ENCODE data around the gene SF3B2.
A peak's percentile ranks its signal among the peaks of the same experiment; 100 is the strongest.
"Not testable (repeated sequence)": the region's sequence is repeated elsewhere in the genome, so short reads cannot be mapped to it uniquely, and the experiment has no call there.

SF3B2 gene

DNA sequence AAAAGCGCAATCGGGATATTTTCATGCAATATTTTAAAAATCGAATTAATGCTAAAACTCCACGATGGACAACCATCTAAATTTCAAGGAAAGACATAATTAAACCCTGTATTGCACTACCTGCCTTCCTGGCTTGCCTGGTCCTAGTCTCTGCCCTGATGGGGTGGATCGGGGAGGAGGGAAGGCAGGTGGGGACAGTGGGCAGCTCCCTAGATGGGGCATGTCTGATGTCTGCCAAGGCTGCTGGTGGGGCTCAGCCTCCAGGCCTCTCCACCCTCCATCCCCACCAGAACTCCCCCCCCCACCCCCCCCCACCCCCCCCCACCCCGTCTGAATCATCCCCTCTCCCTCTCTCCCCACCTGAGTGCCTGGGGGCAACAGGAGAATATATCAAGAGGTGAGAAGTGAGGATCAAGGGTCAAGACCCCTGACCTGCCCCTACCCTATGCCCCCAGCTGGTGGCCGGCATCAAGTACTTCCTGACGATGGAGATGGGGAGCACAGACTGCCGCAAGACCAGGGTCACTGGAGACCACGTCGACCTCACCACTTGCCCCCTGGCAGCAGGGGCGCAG is 39.7 kb upstream of the SF3B2 start:
- no peaks in the 10 kb centered on the region for H3K9me3 Mint-ChIP-seq
- H3K4me1 Mint-ChIP-seq, result peaks cover 0 to 11% of the 10 kb centered on the region in 2 donors
- ATAC-seq (replicated peaks) (no peak), DNase-seq (no peak)
- H3K27ac Mint-ChIP-seq, result no peak overlapping the region
- no peaks in the 10 kb centered on the region for H3K36me3 Mint-ChIP-seq
- H3K4me3 Mint-ChIP-seq, result peak overlapping the region in 1 of 2 donors; percentile 30
- peaks cover 20 to 25% of the 10 kb centered on the region in 2 donors for H3K27me3 Mint-ChIP-seq

- Mint-ChIP-seq H3K9me3 (no peaks in the 10 kb centered on the region), H3K27me3 (peaks cover 20 to 25% of the 10 kb centered on the region in 2 donors), H3K36me3 (no peaks in the 10 kb centered on the region), H3K4me3 (no peak overlapping the region), H3K4me1 (peaks cover 0 to 11% of the 10 kb centered on the region in 2 donors), H3K27ac (no peak overlapping the region)
- ATAC-seq (replicated peaks) (no peak), DNase-seq (no peak)
Observed at GRCh38 chr11:66012946-66013761, 39.0 kb upstream of the SF3B2 start.

- H3K27ac Mint-ChIP-seq, result no peak overlapping the region
Observed at GRCh38 chr11:66013762-66014100, 38.4 kb upstream of the SF3B2 start.

GRCh38 chr11:66014804-66015453 is 37.2 kb upstream of the SF3B2 start:
- Mint-ChIP-seq H3K27me3 (peaks cover 20 to 25% of the 10 kb centered on the region in 2 donors), H3K4me1 (peaks cover 0 to 11% of the 10 kb centered on the region in 2 donors), H3K9me3 (no peaks in the 10 kb centered on the region), H3K27ac (no peak overlapping the region), H3K36me3 (no peaks in the 10 kb centered on the region), H3K4me3 (no peak overlapping the region)
- ATAC-seq (replicated peaks) (no peak), DNase-seq (no peak)

More at GRCh38 chr11:66013762-66014100, 38.4 kb upstream of the SF3B2 start:
- no peaks in the 10 kb centered on the region for H3K9me3 Mint-ChIP-seq
- ATAC-seq (replicated peaks), result no peak
- DNase-seq, result no peak
- H3K27me3 Mint-ChIP-seq, result peaks cover 20 to 25% of the 10 kb centered on the region in 2 donors
- H3K4me1 Mint-ChIP-seq, result peaks cover 0 to 11% of the 10 kb centered on the region in 2 donors
- no peak overlapping the region for H3K4me3 Mint-ChIP-seq
- H3K36me3 Mint-ChIP-seq, result no peaks in the 10 kb centered on the region

GRCh38 chr11:66015454-66015881 is 36.7 kb upstream of the SF3B2 start:
- Mint-ChIP-seq H3K36me3 (no peaks in the 10 kb centered on the region), H3K9me3 (no peaks in the 10 kb centered on the region), H3K27me3 (peaks cover 17 to 25% of the 10 kb centered on the region in 2 donors), H3K4me1 (peaks cover 3 to 17% of the 10 kb centered on the region in 2 donors), H3K27ac (no peak overlapping the region), H3K4me3 (no peak overlapping the region)
- ATAC-seq (replicated peaks) (no peak), DNase-seq (no peak)

DNA sequence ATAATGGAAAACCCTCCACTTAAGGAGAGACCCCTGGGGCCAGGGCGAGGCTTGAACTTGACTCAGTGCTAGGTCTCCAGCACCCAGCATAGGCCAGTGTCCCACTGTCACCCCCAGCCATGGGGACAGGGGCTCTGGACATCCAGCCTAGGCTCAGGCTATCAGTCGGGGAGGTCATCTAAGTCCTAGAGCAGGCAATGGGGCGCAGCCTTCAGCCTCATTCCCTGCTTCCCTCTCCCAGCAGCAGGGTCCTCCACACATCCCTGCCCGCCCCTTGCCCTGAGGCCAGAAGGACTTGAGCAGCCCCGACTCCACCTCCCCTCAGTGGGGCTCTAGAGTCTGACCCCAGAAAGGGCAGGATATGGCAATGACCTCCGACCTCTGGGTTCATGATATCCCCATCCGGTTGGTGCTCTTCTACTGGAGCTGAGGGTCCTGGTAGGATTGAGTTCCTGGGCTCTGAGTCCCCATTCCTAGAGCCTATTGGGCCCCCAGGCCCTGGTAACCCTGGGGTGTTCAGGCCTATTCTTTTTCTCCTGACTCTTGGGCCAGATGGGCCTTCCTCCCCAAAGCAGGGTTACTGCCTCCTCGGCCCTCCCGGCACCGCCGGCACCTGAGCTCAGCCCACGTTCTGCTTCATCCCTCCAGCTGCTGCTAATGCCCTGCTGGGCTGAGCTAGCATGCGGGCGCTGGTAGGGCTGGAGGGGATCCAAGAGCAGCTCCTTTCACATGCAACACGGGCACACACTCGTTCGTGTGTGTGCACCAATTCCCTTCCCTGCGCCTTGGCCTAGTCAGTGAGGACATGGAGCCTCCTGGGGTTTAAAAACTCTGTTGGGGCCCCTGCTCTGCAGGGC is 36.0 kb upstream of the SF3B2 start:
- Mint-ChIP-seq H3K27me3 (peaks cover 15 to 25% of the 10 kb centered on the region in 2 donors), H3K36me3 (no peaks in the 10 kb centered on the region)

DNA sequence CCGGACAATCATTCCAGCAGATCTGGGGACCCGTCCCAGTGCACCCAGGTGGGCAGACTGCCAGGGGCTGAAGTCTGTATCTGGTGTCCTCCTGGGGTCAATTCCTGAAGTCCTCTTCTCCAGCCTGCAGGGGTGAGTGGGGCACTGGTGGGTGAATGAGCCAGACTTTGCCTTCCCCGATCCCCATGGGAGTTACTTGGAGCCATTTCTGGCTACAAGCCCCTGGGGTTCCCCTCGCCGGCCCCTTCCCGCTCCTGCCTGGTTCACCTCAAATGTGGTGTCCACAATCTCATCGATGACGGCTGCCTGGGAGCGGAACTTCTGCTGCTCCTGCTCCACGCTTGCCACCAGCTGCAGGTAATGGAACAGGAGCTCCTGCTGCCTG is 35.4 kb upstream of the SF3B2 start:
- DNase-seq, result no peak
- peaks cover 15 to 26% of the 10 kb centered on the region in 2 donors for H3K27me3 Mint-ChIP-seq
- H3K27ac Mint-ChIP-seq, result no peak overlapping the region
- H3K36me3 Mint-ChIP-seq, result no peaks in the 10 kb centered on the region
- no peaks in the 10 kb centered on the region for H3K9me3 Mint-ChIP-seq
- H3K4me1 Mint-ChIP-seq, result peaks cover 6 to 21% of the 10 kb centered on the region in 2 donors
- no peak overlapping the region for H3K4me3 Mint-ChIP-seq
- no peak for ATAC-seq (replicated peaks)

More for the DNA sequence above, 36.0 kb upstream of the SF3B2 start:
- DNase-seq (no peak), ATAC-seq (replicated peaks) (no peak)
- Mint-ChIP-seq H3K9me3 (no peaks in the 10 kb centered on the region), H3K4me1 (peaks cover 6 to 24% of the 10 kb centered on the region in 2 donors), H3K27ac (no peak overlapping the region), H3K4me3 (no peak overlapping the region)

DNA sequence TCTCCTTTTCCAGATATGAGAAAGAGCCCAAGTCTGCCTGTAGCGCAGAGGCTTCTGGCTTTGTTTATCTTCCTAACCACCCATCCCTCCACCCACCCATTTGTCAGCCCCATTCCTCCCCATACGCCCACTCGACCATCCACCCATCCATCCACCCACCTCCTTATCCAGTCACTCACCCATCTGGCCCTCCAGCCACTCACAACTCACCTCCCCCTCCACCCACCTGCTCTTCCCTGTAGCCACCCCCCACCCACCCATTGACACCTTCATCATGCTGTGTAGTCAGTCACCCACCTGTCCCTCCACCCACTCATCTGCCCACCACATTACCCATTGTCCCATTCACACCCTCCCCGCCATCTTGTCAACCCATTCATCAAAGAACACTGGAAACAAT is 34.8 kb upstream of the SF3B2 start:
- no peak overlapping the region for H3K4me3 Mint-ChIP-seq
- no peaks in the 10 kb centered on the region for H3K9me3 Mint-ChIP-seq
- no peaks in the 10 kb centered on the region for H3K36me3 Mint-ChIP-seq
- ATAC-seq (replicated peaks) (no peak), DNase-seq (no peak)
- H3K27ac Mint-ChIP-seq, result no peak overlapping the region
- H3K4me1 Mint-ChIP-seq, result peaks cover 6 to 26% of the 10 kb centered on the region in 2 donors
- H3K27me3 Mint-ChIP-seq, result peaks cover 11 to 24% of the 10 kb centered on the region in 2 donors

DNA sequence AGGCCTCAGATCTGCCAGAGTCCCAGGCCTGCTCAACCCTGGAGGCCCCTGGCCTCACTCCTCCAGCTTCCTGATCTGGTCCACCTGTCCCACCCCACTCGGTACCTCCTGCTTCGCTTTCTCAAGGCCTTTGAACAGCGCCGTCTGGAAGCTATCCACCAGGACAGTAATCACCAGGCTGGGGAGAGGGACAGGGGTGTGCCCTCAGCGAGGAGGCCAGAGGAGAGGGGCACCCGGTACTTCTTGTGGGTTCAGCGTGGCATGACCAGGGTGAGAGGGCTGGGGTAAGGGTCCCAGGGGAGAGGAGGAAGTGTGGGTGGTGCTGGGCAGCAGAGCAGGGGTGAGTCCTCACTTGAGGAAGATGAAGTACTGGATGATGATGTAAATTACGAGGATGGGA is 32.0 kb upstream of the SF3B2 start:
- H3K4me3 Mint-ChIP-seq, result no peak overlapping the region
- no peaks in the 10 kb centered on the region for H3K9me3 Mint-ChIP-seq
- DNase-seq, result no peak
- peaks cover 10 to 27% of the 10 kb centered on the region in 2 donors for H3K4me1 Mint-ChIP-seq
- H3K27me3 Mint-ChIP-seq, result peaks cover 7 to 21% of the 10 kb centered on the region in 2 donors
- no peak for ATAC-seq (replicated peaks)
- H3K36me3 Mint-ChIP-seq, result no peaks in the 10 kb centered on the region
- H3K27ac Mint-ChIP-seq, result no peak overlapping the region

GRCh38 chr11:66020618-66021357 is 31.4 kb upstream of the SF3B2 start:
- DNase-seq, result no peak
- Mint-ChIP-seq H3K36me3 (no peaks in the 10 kb centered on the region), H3K4me1 (peaks cover 10 to 27% of the 10 kb centered on the region in 2 donors), H3K27me3 (peaks cover 10 to 21% of the 10 kb centered on the region in 2 donors), H3K4me3 (no peak overlapping the region), H3K9me3 (no peaks in the 10 kb centered on the region), H3K27ac (no peak overlapping the region)
- peak in 1 of 2 donors; percentile 32 for ATAC-seq (replicated peaks)

DNA sequence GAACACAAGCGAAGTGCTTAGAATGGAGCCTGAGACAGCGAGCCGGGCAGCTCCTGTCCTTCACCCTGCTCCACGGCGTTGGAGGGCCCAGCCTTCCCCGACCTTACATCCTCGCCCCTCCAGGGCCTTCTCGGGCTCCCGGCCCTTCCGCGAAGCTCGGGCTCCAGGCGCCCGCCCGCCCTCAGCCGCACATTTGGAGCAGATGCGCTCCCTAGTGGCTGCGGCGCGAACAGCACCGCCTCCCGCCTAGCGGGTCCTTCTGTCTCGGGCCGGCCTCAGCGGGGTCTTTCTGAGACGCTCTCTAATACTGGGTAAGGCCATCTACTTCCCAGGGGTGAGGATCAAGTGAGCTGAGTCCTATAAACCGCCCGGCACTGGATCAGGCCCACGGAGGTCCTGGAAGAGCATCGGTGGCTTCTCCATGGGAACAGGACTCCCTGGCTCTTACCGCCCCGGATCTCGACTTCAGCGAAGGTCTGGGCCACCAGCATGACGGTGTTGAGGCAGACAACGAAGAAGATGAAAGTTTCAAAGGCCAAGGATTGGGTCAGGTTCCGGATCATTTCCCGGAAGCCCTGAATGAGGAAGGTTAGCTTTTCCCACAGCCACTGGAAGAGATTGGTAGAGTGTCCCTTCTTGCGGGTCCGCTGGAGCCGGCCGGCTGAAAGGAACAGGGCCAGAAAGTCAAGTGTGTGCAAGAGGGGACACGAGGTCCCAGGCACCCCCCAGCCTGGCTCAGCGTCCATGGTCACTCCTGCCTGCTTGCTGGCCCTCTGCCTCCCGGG is 29.6 kb upstream of the SF3B2 start:
- no peak overlapping the region for H3K27ac Mint-ChIP-seq
- H3K9me3 Mint-ChIP-seq, result no peaks in the 10 kb centered on the region
- DNase-seq, result peak; percentile 60
- peaks cover 10 to 23% of the 10 kb centered on the region in 2 donors for H3K4me1 Mint-ChIP-seq
- peak; percentile 87 to 90 for ATAC-seq (replicated peaks)
- peaks cover 10 to 21% of the 10 kb centered on the region in 2 donors for H3K27me3 Mint-ChIP-seq
- H3K36me3 Mint-ChIP-seq, result no peaks in the 10 kb centered on the region
- peak overlapping the region; percentile 43 to 62 for H3K4me3 Mint-ChIP-seq

GRCh38 chr11:66023186-66023440 is 29.1 kb upstream of the SF3B2 start:
- not testable (repeated sequence) for ATAC-seq (replicated peaks); H3K4me3 Mint-ChIP-seq; H3K9me3 Mint-ChIP-seq; DNase-seq; H3K27ac Mint-ChIP-seq; H3K36me3 Mint-ChIP-seq
- Mint-ChIP-seq H3K4me1 (peaks cover 10 to 23% of the 10 kb centered on the region in 2 donors), H3K27me3 (peaks cover 10 to 23% of the 10 kb centered on the region in 2 donors)

- H3K27ac Mint-ChIP-seq, result no peak within 1 kb of the TSS
- H3K9me3 Mint-ChIP-seq, result no peaks in the 10 kb centered on the region
- no peak for DNase-seq
- no peak for ATAC-seq (replicated peaks)
- peaks cover 4 to 12% of the 10 kb centered on the region in 2 donors for H3K4me1 Mint-ChIP-seq
- H3K4me3 Mint-ChIP-seq, result no peak within 1 kb of the TSS
- peaks cover 10 to 29% of the 10 kb centered on the region in 2 donors for H3K27me3 Mint-ChIP-seq
- no peaks in the 10 kb centered on the region for H3K36me3 Mint-ChIP-seq
Observed at GRCh38 chr11:66026017-66026529, 26.1 kb upstream of the SF3B2 start, which contains the start of gene CATSPER1. TSS of gene CATSPER1 (minus strand) at chr11:66026479. CDS start at chr11:66026379, 100 bp downstream.
